Transverse colon (tissue), 4 donors: ENCODE measurements around the gene TLE5. TPM values are rescaled to one million over a fixed set of nuclear protein-coding genes. Genes with fewer than 3 reads are reported as not detected.

Source experiments
- DNase-seq: peaks from one replicate; pipeline ENCODE4 v3.0.0-alpha.2; 2019
- H3K27ac ChIP-seq, 4 donors: fragments of 200-600 bp; sonication (generic); 2 replicates each; pipeline ENCODE4 v1.5.1; 2016 to 2018; ENCODE audit warnings: inconsistent platforms in 4 of 4
- H3K27me3 ChIP-seq: fragments of 200-600 bp; sonication (generic); 2 replicates; pipeline ENCODE4 v1.5.1; 2017; ENCODE audit warnings: inconsistent platforms
- H3K36me3 ChIP-seq, 4 donors: fragments of 200-600 bp; sonication (generic); 2 replicates each; pipeline ENCODE4 v1.5.1; 2017 to 2019; ENCODE audit warnings: inconsistent platforms in 4 of 4
- H3K4me1 ChIP-seq, 4 donors: fragments of 200-600 bp; sonication (generic); 2 replicates each; pipeline ENCODE4 v1.5.1; 2017 to 2020; ENCODE audit warnings: inconsistent platforms in 4 of 4
- H3K4me3 ChIP-seq, 4 donors: fragments of 200-600 bp; sonication (generic); 1 replicate in 1 of 4; 2 replicates in 3 of 4; pipeline versions ENCODE4 v1.5.1 to v1.6.1; 2017 to 2019; ENCODE audit warnings: inconsistent platforms in 4 of 4
- H3K9me3 ChIP-seq, 2 donors: fragments of 200-600 bp; sonication (generic); 2 replicates each; pipeline ENCODE4 v1.5.1; 2017 to 2019; ENCODE audit warnings: inconsistent platforms in 2 of 2
- EP300 ChIP-seq: sonication (generic); formaldehyde crosslinking; IDR thresholded peaks from one replicate; pipeline ENCODE4 v1.6.1; 2017; ENCODE audit warnings: antibody characterized with exemption, low read depth
- POLR2A ChIP-seq: fragments of 450-650 bp; IDR thresholded peaks from one replicate; pipeline ENCODE4 v1.6.1; 2016; ENCODE audit warnings: antibody characterized with exemption, mild to moderate bottlenecking, moderate library complexity
- POLR2AphosphoS5 ChIP-seq, 3 donors: sonication (generic); formaldehyde crosslinking; IDR thresholded peaks; one replicate each; pipeline ENCODE4 v1.6.1; 2016; ENCODE audit warnings: antibody characterized with exemption in 3 of 3
- WGBS, 2 donors: methylation state at CpG; one replicate each; pipeline ENCODE4 v1.1.5; 2018; ENCODE audit warnings: low coverage in 1 of 2; 5-methylcytosine and 5-hydroxymethylcytosine counted together
- in situ Hi-C, 4 donors: fragments of 200-750 bp; cut with MboI; loops; one replicate each; pipeline versions ENCODE4 v1.15.0 to v1.15.1; 2017; ENCODE audit warnings: low sequenced_read_pairs in 3 of 4, low pct_ligation_motif_present in 1 of 4, low pct_unique_long_range_greater_than_20kb in 1 of 4
- intact Hi-C: fragments of 100-400 bp; cut with DNase I; formaldehyde crosslinking; loops from one replicate; pipeline ENCODE4 v1.15.1; 2023; ENCODE audit warnings: low total_unique reads
- total RNA-seq, 4 donors: library from RNA; depleted of rRNA; stranded (reverse); fragments of >200 nt; gene quantifications; one replicate each; pipeline ENCODE4 v1.1.0, GENCODE V29; 2016
- TF ChIP-seq, protein P1 (sequence below), 5 experiments: fragments of 200-600 bp in 3 of 5; fragments of 450-650 bp in 2 of 5; sonication (generic) in 3 of 5; IDR thresholded peaks; 1 replicate in 2 of 5; 2 replicates in 3 of 5; pipeline ENCODE4 v1.5.1; 2016 to 2017; ENCODE audit warnings: antibody characterized with exemption in 5 of 5, inconsistent platforms in 3 of 5, mild to moderate bottlenecking in 2 of 5, moderate library complexity in 1 of 5

TLE5 gene
- total RNA-seq, 4 donors from 2014 or later = 307 to 561 (median 400) TPM

DNA sequence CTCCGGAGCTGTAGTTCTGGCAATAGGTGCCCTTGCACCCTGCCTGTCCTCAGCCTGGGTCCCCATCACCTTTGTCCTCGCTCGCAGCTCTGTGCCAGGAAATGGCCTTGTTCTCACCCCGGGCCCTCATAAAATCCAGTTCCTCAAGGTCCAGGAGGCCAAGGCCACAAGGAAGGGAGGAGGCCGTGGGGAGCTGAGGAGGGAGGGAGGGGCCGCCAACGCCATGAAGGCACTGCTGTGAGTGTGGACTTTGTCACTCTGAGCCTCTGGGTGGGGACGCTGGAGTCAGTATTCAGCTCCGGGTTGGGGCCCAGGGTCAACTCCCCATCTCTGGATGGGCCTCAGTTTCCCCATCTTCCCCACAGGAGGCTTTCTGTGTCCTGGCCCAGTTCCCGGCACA is 22.6 kb upstream of the TLE5 start:
- intact Hi-C loops (no loop called here), in situ Hi-C loops (loop anchor here in 1 of 4 donors (25.0 kb wide), 1 partner anchor 123 kb away; no protein-coding TSS in a partner anchor)
- Histone ChIP-seq H3K4me3 (no peak overlapping the region), H3K27ac (peak overlapping the region; percentile 82 to 86 (median 83)), H3K9me3 (no peaks in the 10 kb centered on the region), H3K36me3 (no peaks in the 10 kb centered on the region), H3K4me1 (peaks cover 0 to 65% (median 23%) of the 10 kb centered on the region in 4 donors), H3K27me3 (no peaks in the 10 kb centered on the region)
- DNase-seq = peak; percentile 92
- 70% methylated on average over 10 of the region's 10 CpGs; no CpG with 5 or more reads in 1 of the 2 donors for WGBS, 2 donors
- TF ChIP-seq, protein P1, sequence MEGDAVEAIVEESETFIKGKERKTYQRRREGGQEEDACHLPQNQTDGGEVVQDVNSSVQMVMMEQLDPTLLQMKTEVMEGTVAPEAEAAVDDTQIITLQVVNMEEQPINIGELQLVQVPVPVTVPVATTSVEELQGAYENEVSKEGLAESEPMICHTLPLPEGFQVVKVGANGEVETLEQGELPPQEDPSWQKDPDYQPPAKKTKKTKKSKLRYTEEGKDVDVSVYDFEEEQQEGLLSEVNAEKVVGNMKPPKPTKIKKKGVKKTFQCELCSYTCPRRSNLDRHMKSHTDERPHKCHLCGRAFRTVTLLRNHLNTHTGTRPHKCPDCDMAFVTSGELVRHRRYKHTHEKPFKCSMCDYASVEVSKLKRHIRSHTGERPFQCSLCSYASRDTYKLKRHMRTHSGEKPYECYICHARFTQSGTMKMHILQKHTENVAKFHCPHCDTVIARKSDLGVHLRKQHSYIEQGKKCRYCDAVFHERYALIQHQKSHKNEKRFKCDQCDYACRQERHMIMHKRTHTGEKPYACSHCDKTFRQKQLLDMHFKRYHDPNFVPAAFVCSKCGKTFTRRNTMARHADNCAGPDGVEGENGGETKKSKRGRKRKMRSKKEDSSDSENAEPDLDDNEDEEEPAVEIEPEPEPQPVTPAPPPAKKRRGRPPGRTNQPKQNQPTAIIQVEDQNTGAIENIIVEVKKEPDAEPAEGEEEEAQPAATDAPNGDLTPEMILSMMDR (IDR thresholded peaks at IDR 0.05) = no peak
- TF ChIP-seq EP300 = peak; percentile 82
- peak; percentile 5 to 83 (median 70) for TF ChIP-seq POLR2AphosphoS5 (IDR thresholded peaks at IDR 0.05)
- TF ChIP-seq POLR2A = peak; percentile 52

DNA sequence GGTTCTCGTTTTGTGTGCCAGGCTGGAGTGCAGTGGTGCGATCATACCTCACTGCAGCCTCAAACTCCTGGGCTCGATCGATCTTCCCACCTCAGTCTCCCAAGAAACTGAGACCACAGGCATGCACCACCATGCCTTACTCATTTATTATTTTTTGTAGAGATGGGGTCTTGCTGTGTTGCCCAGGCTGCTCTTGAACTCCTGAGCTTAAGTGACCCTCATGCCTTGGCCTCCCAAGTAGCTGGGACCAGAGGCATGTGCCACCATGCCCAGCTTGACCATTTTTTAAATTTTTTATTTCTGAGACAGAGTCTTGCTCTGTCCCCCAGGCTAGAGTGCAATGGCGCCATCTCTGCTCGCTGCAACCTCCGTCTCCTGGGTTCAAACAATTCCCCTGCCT is 21.7 kb upstream of the TLE5 start:
- H3K27ac ChIP-seq = peak overlapping the region; percentile 76 to 86 (median 82)
- H3K9me3 ChIP-seq = no peaks in the 10 kb centered on the region
- H3K4me1 ChIP-seq = peaks cover 0 to 60% (median 22%) of the 10 kb centered on the region in 4 donors
- TF ChIP-seq POLR2AphosphoS5 (IDR thresholded peaks at IDR 0.05) (no peak), EP300 (no peak), POLR2A (no peak)
- TF ChIP-seq, protein P1 (IDR thresholded peaks at IDR 0.05) = no peak
- in situ Hi-C loops = loop anchor here in 1 of 4 donors (25.0 kb wide), 1 partner anchor 122 kb away; no protein-coding TSS in a partner anchor
- no peak for DNase-seq
- WGBS, 2 donors = 88 to 95% methylated on average over 7 of the region's 7 CpGs
- no peak overlapping the region for H3K4me3 ChIP-seq
- H3K36me3 ChIP-seq = no peaks in the 10 kb centered on the region
- intact Hi-C loops = loop anchor here (2.0 kb wide), 1 partner anchor 71 kb away; no protein-coding TSS in a partner anchor
- no peaks in the 10 kb centered on the region for H3K27me3 ChIP-seq

DNA sequence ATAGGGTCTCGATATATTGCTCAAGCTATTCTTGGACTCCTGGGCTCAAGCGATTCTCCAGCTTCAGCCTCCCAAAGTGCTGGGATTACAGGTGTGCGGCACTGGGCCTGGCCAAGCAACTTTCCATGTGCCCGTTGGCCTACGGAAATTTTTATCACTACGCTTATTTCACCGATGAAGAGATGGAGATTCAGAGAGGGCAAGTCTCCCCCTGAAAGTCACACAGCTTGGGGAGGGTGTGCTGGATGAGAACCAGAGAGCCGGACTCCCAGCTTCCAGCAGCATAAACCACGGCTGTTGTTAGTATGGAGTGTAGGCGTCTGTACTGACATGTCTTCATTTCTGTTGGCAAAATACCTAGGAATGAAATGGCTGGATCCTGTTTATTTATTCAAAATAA is 20.0 kb upstream of the TLE5 start:
- no peaks in the 10 kb centered on the region for H3K36me3 ChIP-seq
- 90 to 96% methylated on average over 3 to 10 of the region's 10 CpGs for WGBS, 2 donors
- H3K27ac ChIP-seq = peak overlapping the region in 1 of 4 donors; percentile 63
- TF ChIP-seq EP300 = no peak
- no peak for TF ChIP-seq POLR2AphosphoS5 (IDR thresholded peaks at IDR 0.05)
- no peak for TF ChIP-seq POLR2A
- TF ChIP-seq, protein P1 (IDR thresholded peaks at IDR 0.05) = no peak
- DNase-seq = no peak
- no peak overlapping the region for H3K4me3 ChIP-seq
- H3K4me1 ChIP-seq = peaks cover 0 to 51% (median 20%) of the 10 kb centered on the region in 4 donors
- no peaks in the 10 kb centered on the region for H3K9me3 ChIP-seq
- intact Hi-C loops (loop anchor here (2.0 kb wide), 1 partner anchor 72 kb away; no protein-coding TSS in a partner anchor), in situ Hi-C loops (loop anchor here in 1 of 4 donors (25.0 kb wide), 1 partner anchor 120 kb away; no protein-coding TSS in a partner anchor)
- no peaks in the 10 kb centered on the region for H3K27me3 ChIP-seq

DNA sequence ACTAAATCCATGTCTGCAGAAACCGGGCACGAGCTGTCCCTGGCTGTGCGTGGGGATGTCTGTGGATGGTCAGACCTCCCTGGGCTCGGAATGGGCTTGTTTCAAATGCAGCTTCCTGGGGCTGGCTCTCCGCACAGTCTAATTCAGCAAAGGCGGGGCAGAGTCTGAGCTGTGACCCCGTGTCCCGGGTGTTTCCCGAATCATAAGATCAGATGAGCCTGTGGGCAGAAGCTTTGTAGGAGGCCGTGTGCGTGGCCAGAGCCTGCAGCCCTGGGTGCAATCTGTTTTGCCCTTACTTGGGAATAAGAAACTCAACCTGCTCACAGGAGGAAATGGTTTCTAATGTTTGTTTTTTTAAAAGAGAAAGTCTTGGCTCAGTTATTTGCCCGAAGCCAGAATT is 18.0 kb upstream of the TLE5 start:
- H3K27me3 ChIP-seq = no peaks in the 10 kb centered on the region
- no peak overlapping the region for H3K4me3 ChIP-seq
- no peaks in the 10 kb centered on the region for H3K9me3 ChIP-seq
- peak; percentile 60 for TF ChIP-seq POLR2A
- peak; percentile 41 to 74 (median 44) for TF ChIP-seq POLR2AphosphoS5 (IDR thresholded peaks at IDR 0.05)
- TF ChIP-seq, protein P1 (IDR thresholded peaks at IDR 0.05) = no peak
- WGBS, 2 donors = 9 to 38% methylated on average over 4 to 12 of the region's 12 CpGs
- peak overlapping the region; percentile 63 to 78 (median 69) for H3K27ac ChIP-seq
- no peaks in the 10 kb centered on the region for H3K36me3 ChIP-seq
- peak; percentile 79 for DNase-seq
- peaks cover 0 to 43% (median 26%) of the 10 kb centered on the region in 4 donors for H3K4me1 ChIP-seq
- in situ Hi-C loops = loop anchor here in 1 of 4 donors (25.0 kb wide), 1 partner anchor 118 kb away; no protein-coding TSS in a partner anchor
- intact Hi-C loops = no loop called here
